AML-193 (cell line): ENCODE measurements around the gene WARS2.

ENCODE experiments used
- DNase-seq, 2 experiments: peaks; one replicate each; lab custom pipeline; 2025; lab: John Stamatoyannopoulos, UW

WARS2 gene

DNA sequence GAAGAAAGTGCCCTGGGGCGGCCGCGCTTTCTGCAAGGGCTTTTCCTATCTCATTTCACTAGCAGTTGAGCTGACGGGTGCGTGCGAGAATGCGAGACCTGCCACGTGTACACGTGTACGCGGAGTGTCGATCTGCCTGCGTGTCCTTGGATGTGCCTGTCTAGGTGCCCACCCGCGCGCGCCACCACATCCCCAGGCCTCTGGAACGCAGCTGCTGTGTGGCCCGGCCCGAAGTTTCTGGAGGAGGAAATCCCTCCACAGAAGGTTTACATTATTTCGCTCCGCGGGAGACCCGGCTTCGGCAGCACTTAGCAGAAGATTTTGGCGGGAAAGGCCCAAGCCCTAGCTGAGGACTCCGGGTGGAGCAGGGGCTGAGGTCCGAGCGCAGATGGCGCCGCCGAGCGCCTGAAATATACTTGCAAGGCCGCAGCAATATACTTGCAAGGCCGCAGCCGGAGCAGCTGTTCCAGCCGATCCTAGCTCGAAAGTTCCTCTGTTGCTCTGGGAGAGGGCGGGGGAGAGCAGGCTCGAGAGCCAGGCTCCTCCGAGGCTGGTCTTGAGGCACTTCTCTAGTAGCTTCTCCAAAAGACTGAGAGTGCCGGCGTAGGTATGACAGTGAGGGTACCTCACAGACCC, 156.2 kb downstream of the WARS2 start:
- DNase-seq, result no peak

- DNase-seq, result no peak
These were observed 156.9 kb downstream of the WARS2 start for GRCh38 chr1:118983558-118984041.

DNA sequence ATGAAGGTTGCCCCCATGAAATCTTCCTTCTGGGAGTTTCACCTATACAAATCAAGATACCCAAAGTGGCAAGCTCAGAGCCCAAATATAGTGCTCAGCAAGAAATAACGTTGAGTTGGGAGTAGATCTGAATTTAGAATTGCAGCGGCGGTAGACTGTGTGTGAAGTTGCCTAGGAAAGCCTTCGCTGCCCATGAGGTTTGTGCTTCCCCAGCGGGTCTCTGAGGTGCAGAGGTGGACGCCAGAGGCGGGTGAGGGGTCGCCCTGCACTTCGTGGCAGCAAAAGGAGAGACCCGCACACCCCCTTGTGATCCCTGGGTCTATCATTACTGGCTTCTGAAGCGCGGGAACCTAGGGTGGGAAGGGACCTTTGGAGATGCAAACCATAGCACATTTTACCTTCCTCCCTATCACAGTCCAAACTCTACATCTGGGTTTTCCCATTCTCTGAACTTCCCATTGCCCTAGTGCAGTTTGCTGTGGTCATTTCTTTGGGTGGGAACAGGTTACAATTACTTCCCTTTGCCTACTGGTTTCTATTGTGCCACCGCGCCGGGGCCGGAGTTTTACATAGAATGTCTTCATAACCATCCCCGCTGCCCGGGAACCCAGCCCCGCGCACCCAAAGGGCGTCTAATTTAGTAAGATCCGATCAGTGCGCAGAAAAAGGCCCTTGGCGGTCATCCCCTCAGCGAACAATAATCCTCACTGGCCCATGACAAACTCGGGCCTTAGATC, 157.5 kb downstream of the WARS2 start:
- no peak for DNase-seq

- DNase-seq, result no peak
These were observed 158.2 kb downstream of the WARS2 start for GRCh38 chr1:118982266-118982665.

GRCh38 chr1:118981436-118981835, 159.0 kb downstream of the WARS2 start:
- DNase-seq, result no peak
